SW 1271 (cell line): ENCODE measurements around the gene NAA10.
A peak's percentile ranks its signal among the peaks of the same experiment; 100 is the strongest.

ENCODE experiments used
- DNase-seq, 2 experiments: peaks; one replicate each; lab custom pipeline; 2025; lab: John Stamatoyannopoulos, UW

The NAA10 gene

GRCh38 chrX:153908219-153908860, 26.5 kb downstream of the NAA10 start:
- no peak for DNase-seq

GRCh38 chrX:153907456-153907855, 27.4 kb downstream of the NAA10 start:
- no peak for DNase-seq

GRCh38 chrX:153906126-153906917, 28.5 kb downstream of the NAA10 start:
- DNase-seq, result no peak

DNA sequence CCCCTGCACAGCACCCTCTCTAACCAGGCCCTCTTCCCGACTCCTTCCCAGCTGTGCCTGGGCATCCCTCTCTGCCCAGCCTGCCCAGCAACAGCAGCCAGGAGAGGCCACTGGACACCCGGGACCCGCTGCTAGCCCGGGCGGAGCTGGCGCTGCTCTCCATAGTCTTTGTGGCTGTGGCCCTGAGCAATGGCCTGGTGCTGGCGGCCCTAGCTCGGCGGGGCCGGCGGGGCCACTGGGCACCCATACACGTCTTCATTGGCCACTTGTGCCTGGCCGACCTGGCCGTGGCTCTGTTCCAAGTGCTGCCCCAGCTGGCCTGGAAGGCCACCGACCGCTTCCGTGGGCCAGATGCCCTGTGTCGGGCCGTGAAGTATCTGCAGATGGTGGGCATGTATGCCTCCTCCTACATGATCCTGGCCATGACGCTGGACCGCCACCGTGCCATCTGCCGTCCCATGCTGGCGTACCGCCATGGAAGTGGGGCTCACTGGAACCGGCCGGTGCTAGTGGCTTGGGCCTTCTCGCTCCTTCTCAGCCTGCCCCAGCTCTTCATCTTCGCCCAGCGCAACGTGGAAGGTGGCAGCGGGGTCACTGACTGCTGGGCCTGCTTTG, 29.2 kb downstream of the NAA10 start:
- no peak for DNase-seq

- DNase-seq, result no peak
Observed at GRCh38 chrX:153903991-153904957, 30.6 kb downstream of the NAA10 start, which contains the start of gene AVPR2. AVPR2 (plus strand) TSS chrX:153904673; CDS start chrX:153905146, 473 bp downstream.

GRCh38 chrX:153903238-153903980, 31.4 kb downstream of the NAA10 start:
- no peak for DNase-seq

DNA sequence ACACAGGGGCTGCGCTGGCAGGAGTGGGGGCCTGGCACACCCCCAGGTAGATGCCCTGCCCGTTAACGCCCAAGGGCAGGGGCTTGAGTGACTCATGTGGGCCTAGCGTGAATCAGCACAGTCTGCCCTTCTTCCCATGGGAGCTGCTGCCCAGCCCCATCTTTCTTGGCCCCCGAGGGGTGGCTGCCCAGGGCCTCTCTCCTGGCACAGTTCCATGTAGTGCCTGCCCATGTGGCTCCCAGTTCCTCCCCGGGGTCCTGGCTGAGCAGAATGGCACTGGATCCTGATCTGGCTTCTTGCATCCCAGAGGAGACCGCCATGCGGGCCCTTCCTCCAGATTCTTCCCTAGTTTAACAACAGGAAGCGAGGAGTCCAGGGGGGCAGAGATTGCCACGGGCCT, 32.5 kb downstream of the NAA10 start:
- DNase-seq, result no peak

DNA sequence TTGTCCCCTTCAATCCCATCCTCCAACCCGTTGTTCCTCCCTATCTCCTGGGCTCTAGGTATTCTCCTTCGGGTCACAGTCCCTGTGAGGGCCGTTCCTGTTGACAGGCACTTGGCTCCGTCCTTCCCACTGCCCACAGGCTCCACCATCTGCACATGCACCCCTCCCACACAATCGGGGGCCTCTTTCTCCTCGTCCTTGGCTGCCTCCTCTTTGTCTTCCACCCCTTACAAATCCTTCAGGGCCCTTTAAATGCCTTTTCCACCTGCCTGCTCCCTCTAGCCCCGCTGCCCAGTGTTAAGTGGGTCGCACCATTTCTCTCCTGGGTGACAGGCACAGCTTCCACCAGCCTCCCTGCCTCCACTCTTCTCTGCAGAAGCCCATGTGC, 33.1 kb downstream of the NAA10 start:
- DNase-seq, result no peak

GRCh38 chrX:153900831-153901752, 33.7 kb downstream of the NAA10 start:
- DNase-seq, result peak; percentile 51 to 60

DNA sequence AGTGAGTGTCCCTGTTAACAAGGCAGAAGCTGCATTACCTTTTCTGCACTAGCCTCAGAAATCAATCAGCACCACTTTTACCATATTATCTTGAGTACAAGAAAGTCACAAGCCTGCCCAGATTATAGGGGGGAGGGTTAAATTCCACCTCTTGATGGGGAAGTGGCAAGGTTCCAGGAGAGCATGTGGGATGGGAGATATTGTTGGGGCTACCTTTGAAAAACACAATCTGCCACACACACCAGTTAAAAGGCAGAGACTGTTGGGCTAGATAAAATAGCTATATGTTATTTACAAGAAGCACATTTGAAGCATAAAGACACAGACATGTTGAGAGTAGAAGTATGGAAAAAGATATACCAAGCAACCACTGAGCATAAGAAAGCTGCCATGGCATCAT, 36.9 kb downstream of the NAA10 start:
- DNase-seq, result no peak

DNA sequence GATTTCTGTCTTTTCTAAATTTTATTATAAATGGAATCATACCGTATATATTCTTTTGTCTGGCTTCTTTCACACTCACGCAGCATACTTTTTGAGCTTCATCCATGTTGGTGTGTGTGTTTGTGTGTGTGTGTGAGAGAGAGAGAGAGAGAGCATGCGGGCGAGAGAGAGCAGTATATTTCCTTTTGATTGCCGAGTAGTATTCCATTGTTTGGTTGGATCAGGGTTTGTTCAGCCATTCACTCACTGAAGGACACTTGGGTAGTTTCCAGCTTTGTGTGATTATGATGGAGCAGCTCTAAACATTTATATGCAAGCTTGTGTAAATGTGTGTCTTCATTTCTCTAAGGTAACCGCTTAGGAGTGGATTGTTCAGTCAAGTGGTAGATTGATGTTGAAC, 45.7 kb downstream of the NAA10 start:
- no peak for DNase-seq

DNA sequence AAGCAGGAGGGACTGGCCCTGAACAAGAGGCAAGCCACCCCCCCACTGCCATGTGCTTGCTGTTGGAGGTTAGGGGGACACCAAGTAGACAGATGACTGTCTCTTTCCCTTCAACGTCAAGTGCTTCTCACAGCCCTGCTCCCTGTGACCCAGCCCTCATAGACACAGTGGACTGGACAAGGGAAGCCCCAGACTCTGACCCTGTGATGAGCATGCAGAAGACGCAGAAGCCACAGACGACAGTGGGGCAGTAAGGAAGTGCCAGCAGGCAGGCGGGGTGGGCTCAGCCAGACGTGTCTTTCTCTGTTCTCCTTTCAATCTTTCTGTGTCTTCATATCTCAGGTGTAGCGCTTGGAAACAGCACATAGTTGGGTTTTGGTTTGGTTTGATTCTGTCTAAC, 46.5 kb downstream of the NAA10 start:
- DNase-seq, result no peak

GRCh38 chrX:153887385-153887784, 47.5 kb downstream of the NAA10 start:
- DNase-seq, result no peak

GRCh38 chrX:153886915-153887314, 47.9 kb downstream of the NAA10 start:
- DNase-seq, result no peak

DNA sequence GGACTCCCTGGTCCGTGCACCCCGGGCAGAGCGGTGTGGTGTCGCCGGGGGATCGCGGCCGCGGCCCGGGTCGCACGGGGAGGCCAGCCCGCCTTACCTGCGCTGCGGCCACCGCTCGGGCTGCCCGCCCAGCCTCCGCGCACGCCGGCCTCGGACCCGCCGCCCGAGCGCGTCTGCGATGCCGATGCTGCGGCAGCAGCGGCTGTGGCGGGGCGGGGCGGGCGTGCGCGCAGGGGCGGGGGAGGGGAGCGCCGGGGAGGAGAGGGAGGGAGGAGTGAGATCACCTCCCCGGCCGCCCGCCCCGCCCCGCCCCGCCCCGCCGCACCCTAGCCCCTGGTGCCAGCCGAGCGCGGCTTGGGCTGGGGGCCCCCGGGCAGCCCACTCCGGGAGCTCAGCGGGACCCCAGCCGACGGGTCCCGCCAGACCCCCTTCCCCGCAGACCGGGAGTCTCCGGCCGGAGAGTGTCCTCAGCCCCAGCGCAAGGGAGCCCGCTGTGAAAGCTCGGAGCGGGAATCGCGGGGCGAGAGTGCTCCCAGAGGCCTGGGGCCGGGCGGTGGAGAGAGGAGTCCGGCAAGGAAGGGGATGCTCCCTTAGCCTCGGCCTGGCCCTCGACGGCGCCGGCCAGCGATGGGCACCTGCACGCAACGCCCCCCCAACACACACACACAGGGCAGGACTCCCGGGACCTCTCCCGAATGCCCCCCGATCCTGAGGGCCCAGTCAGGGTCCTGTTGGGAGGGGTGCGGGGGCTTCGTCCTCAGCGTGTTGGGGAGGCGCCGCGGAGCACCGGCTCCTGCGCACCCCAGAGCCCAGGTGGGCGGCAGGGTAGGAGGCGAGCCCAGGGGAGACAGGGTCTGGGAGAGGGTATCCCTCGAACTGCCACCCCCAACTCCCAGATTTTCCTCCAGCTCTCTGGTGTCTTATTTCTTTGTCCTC, 48.6 kb downstream of the NAA10 start, which contains the start of gene L1CAM:
Gene L1CAM (minus strand): TSS at position 206 of the 936 bp plus-strand sequence. CDS start 10,337 bp downstream, outside the sequence.
- no peak for DNase-seq

GRCh38 chrX:153885208-153885787, 49.5 kb downstream of the NAA10 start:
- DNase-seq, result no peak

DNA sequence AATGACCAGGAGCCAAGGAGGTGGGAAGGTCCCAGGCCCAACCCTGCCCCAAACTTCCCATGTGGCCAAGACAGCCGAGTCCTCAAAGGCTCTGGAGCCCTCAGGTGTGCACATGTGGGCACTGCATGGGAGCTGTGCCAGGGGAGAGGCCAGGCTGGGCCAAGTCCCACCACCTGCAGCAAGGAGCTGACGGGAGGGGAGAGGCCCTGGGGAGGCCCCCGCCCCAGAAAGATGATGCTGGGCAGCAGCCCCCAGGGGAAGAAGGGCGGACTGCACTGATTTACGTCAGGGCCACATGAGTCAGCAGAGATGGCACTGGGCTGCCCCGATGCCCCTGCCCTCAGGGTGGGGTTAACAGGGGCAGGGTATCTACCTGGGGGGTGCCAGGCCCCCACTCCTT, 50.2 kb downstream of the NAA10 start:
- DNase-seq, result no peak

DNA sequence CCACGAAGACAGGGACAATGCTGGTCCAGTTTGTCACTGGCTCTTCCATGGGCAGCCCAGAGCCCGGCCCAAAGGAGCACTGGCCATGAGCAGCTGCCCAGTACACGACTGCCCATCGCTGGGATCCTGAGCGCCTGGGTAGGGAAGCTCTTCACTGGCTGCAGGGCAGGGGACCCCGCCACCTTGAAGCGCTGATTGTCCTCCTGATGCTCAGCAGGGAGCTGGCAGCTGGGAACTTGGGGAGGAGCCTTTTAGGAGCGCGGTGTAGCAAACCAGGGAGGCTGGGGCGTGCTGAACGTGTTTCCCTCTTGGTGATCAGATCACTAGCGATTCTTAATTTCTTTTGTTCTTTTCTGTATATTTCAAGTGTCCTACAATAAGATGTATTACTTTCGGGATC, 50.7 kb downstream of the NAA10 start:
- no peak for DNase-seq
